IMR-90 (cell line): Measurements from ENCODE around the gene MAP6. TPM values are rescaled to one million over a fixed set of nuclear protein-coding genes. Genes with fewer than 3 reads are reported as not detected.

Experiments used
- ATAC-seq: fragments of 200-7000 bp; cut with Tn5 transposase; 2 replicates; pipeline ENCODE4 v1.9.1; 2020; ENCODE audit warnings: low read depth, mild to moderate bottlenecking, moderate library complexity
- BruUV-seq: library from RNA; stranded (reverse); fragments of 400-500 nt; replicated peaks from 2 replicates; lab custom pipeline; 2021; lab: Mats Ljungman, UMichigan
- CTCF ChIA-PET: fragments of 300-600 bp; formaldehyde crosslinking; extraction: SDS; loops from one replicate; lab custom pipeline; 2021; ENCODE audit warnings: antibody characterized with exemption; lab: Yijun Ruan, JAX
- POLR2A ChIA-PET: fragments of 300-600 bp; sonication (Branson Sonifier 250); formaldehyde crosslinking; loops from one replicate; lab custom pipeline; 2022; ENCODE audit warnings: antibody characterized with exemption; ENCODE audit not compliant: unreplicated experiment; lab: Charles Lee
- DNase-seq: peaks from one replicate; pipeline ENCODE4 v3.0.0; 2013
- H2AFZ ChIP-seq: replicated peaks from 2 replicates; pipeline ENCODE3; 2013; ENCODE audit warnings: low read length, mild to moderate bottlenecking; ENCODE audit not compliant: poor library complexity
- H2AK5ac ChIP-seq: 2 replicates; pipeline ENCODE4 v1.6.1; 2013; ENCODE audit warnings: low read depth, low read length, inconsistent platforms
- H2AK9ac ChIP-seq: replicated peaks from 2 replicates; pipeline ENCODE3; 2013; ENCODE audit warnings: mild to moderate bottlenecking, low read depth, low read length, moderate library complexity; ENCODE audit not compliant: poor library complexity
- H2BK120ac ChIP-seq: 2 replicates; pipeline ENCODE4 v1.6.1; 2013; ENCODE audit warnings: low read depth, low read length, inconsistent platforms
- H2BK15ac ChIP-seq: 3 replicates; pipeline ENCODE4 v1.6.1; 2013; ENCODE audit warnings: low read depth, low read length, inconsistent platforms
- H2BK20ac ChIP-seq: 2 replicates; pipeline ENCODE4 v1.6.1; 2013; ENCODE audit warnings: low read depth, mild to moderate bottlenecking, inconsistent platforms, low read length, moderate library complexity
- H2BK5ac ChIP-seq: 2 replicates; pipeline ENCODE4 v1.6.1; 2013; ENCODE audit warnings: mild to moderate bottlenecking, low read depth, low read length, inconsistent platforms; ENCODE audit not compliant: poor library complexity, severe bottlenecking
- H3K14ac ChIP-seq: replicated peaks from 2 replicates; pipeline ENCODE4 v1.6.1; 2013; ENCODE audit warnings: low read depth, low read length, inconsistent platforms
- H3K18ac ChIP-seq: 2 replicates; pipeline ENCODE4 v1.6.1; 2013; ENCODE audit warnings: low read depth, low read length, control low read depth
- H3K23ac ChIP-seq: 2 replicates; pipeline ENCODE4 v1.6.1; 2013; ENCODE audit warnings: low read depth, low read length, inconsistent platforms
- H3K27ac ChIP-seq: 2 replicates; pipeline ENCODE4 v1.5.1; 2013; ENCODE audit warnings: mild to moderate bottlenecking, control low read depth, low read length; ENCODE audit not compliant: insufficient read depth
- H3K27me3 ChIP-seq: 2 replicates; pipeline ENCODE4 v1.6.1; 2013; ENCODE audit warnings: low read length; ENCODE audit not compliant: control insufficient read depth, insufficient read depth
- H3K36me3 ChIP-seq: 2 replicates; pipeline ENCODE4 v1.6.1; 2013; ENCODE audit warnings: low read length, mixed read lengths; ENCODE audit not compliant: control insufficient read depth, insufficient read depth
- H3K4ac ChIP-seq: 2 replicates; pipeline ENCODE4 v1.6.1; 2013; ENCODE audit warnings: low read depth, low read length, inconsistent platforms
- H3K4me1 ChIP-seq: 2 replicates; pipeline ENCODE4 v1.6.1; 2013; ENCODE audit warnings: low read length, mixed read lengths; ENCODE audit not compliant: control insufficient read depth, insufficient read depth
- H3K4me2 ChIP-seq: 2 replicates; pipeline ENCODE4 v1.6.1; 2013; ENCODE audit warnings: low read depth, mild to moderate bottlenecking, control low read depth, low read length, moderate library complexity
- H3K4me3 ChIP-seq: 2 replicates; pipeline ENCODE4 v1.5.1; 2013; ENCODE audit warnings: low read depth, mild to moderate bottlenecking, control low read depth, low read length, moderate library complexity; ENCODE audit not compliant: insufficient read depth
- H3K56ac ChIP-seq: 2 replicates; pipeline ENCODE4 v1.6.1; 2013; ENCODE audit warnings: low read length, inconsistent platforms; ENCODE audit not compliant: insufficient read depth; ENCODE audit errors: extremely low read depth
- H3K79me1 ChIP-seq, 2 experiments: 2 replicates each; pipeline ENCODE4 v1.6.1; 2013; ENCODE audit warnings: low read length in 2 of 2, inconsistent platforms in 1 of 2, low read depth in 1 of 2
- H3K9ac ChIP-seq: 2 replicates; pipeline ENCODE4 v1.6.1; 2013; ENCODE audit warnings: low read depth, low read length, control low read depth
- H3K9me1 ChIP-seq: 2 replicates; pipeline ENCODE4 v1.6.1; 2013; ENCODE audit warnings: low read length, inconsistent platforms; ENCODE audit not compliant: insufficient read depth
- H3K9me3 ChIP-seq: 2 replicates; pipeline ENCODE4 v1.6.1; 2013; ENCODE audit warnings: low read length; ENCODE audit not compliant: control insufficient read depth, insufficient read depth
- H4K20me1 ChIP-seq: 2 replicates; pipeline ENCODE4 v1.6.1; 2013; ENCODE audit warnings: low read length, inconsistent platforms; ENCODE audit not compliant: insufficient read depth
- H4K5ac ChIP-seq: 2 replicates; pipeline ENCODE4 v1.6.1; 2013; ENCODE audit warnings: mild to moderate bottlenecking, low read depth, low read length, control low read depth
- H4K8ac ChIP-seq, 2 experiments: 2 replicates each; pipeline ENCODE4 v1.6.1; 2013; ENCODE audit warnings: low read depth in 2 of 2, low read length in 2 of 2, control low read depth in 1 of 2, inconsistent platforms in 1 of 2
- H4K91ac ChIP-seq: 2 replicates; pipeline ENCODE4 v1.6.1; 2013; ENCODE audit warnings: low read depth, low read length, inconsistent platforms; ENCODE audit not compliant: insufficient read depth
- BHLHE40 ChIP-seq: fragments of 150-350 bp; IDR thresholded peaks from 2 replicates; pipeline ENCODE4 v1.6.1; 2016; ENCODE audit warnings: mild to moderate bottlenecking, low read depth, low read length
- CTCF ChIP-seq: conservative IDR thresholded peaks from 2 replicates; pipeline ENCODE4 v1.5.1; 2012; ENCODE audit warnings: mild to moderate bottlenecking, low read depth, low read length, improper control_type of control experiment
- FOS ChIP-seq: fragments of 150-350 bp; IDR thresholded peaks from 2 replicates; pipeline ENCODE4 v1.6.1; 2016; ENCODE audit warnings: low read depth, low read length
- MAZ ChIP-seq: IDR thresholded peaks from 2 replicates; pipeline ENCODE4 v1.6.1; 2012; ENCODE audit warnings: low read depth, mild to moderate bottlenecking, low read length, improper control_type of control experiment, moderate library complexity, borderline replicate concordance
- SMC3 ChIP-seq: fragments of 150-350 bp; IDR thresholded peaks from 2 replicates; pipeline ENCODE4 v1.6.1; 2016; ENCODE audit warnings: low read depth, mild to moderate bottlenecking, antibody characterized with exemption, low read length, moderate library complexity
- WGBS, 2 experiments: methylation state at CpG; one replicate each; pipeline versions ENCODE4 v1.1.5 to v1.1.7; 2013; ENCODE audit warnings: missing lambda C conversion rate in 2 of 2; ENCODE audit not compliant: insufficient read length in 1 of 2; ENCODE audit errors: extremely low coverage in 2 of 2; 5-methylcytosine and 5-hydroxymethylcytosine counted together
- dilution Hi-C: fragments of 300-500 bp; cut with HindIII; formaldehyde crosslinking; loops from one replicate; pipeline ENCODE4 v1.14.3; 2018; ENCODE audit warnings: low sequenced_read_pairs; ENCODE audit not compliant: unreplicated experiment
- in situ Hi-C: fragments of 300-500 bp; cut with MboI; formaldehyde crosslinking; loops from 3 replicates; pipeline ENCODE4 v1.14.3; 2019; ENCODE audit warnings: low sequenced_read_pairs, inconsistent platforms, mixed read lengths
- intact Hi-C: fragments of 100-400 bp; cut with micrococcal nuclease; formaldehyde crosslinking; loops from 2 replicates; pipeline ENCODE4 v1.10.0; 2022
- polyA plus RNA-seq, 3 experiments: library from polyadenylated mRNA; depleted of rRNA; stranded (reverse); fragments of >200 nt; gene quantifications; 2 replicates each; pipeline ENCODE4 v1.2.3, GENCODE V29; 2012; ENCODE audit warnings: low replicate concordance in 1 of 3
- total RNA-seq: library from RNA; depleted of rRNA; stranded (reverse); fragments of >200 nt; gene quantifications from 2 replicates; pipeline ENCODE4 v1.2.3, GENCODE V29; 2012

MAP6 gene
- total and polyA plus RNA-seq, 2 of the 4 experiments (the other 2 are of a cell fraction): 3.0 to 3.4 TPM

DNA sequence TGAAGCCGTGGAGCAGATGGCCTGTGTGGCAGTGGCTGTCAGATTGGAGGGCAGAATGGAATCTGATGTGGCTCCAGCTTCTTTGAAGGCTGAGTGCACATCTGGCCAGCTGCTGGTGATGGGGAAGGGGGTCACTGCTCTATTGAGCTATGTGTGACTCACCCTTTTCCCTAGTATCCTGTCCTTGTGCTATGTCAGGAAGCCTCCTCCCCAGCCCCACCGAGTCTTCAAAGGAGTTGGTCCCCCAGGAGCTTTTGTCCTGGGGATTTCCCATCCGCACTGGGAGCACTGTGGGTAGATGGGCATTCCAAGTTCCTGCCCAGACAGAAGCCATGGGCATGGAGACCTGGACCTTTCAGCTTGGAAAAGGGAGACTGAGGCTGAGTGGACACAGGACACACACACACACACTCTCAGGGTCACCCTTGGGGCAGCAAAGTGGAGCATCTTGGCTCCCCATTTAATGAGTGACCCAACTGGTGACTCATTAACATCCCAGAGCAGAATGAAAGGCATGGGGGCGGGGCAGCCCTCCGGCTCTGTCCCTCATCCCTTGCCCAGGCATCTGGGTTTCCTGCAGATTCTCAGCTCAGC lies 103.5 kb downstream of the MAP6 start:
- ChIA-PET POLR2A (interaction anchor here (0.6 to 3.9 kb wide), 4 partner anchors 8 to 176 kb away, joined by 3 to 27 read pairs (median 6); no protein-coding TSS in a partner anchor), CTCF (interaction anchor here (0.6 to 1.7 kb wide), 5 partner anchors 10 to 37 kb away, joined by 3 to 6 read pairs (median 4); no protein-coding TSS in a partner anchor)
- Histone ChIP-seq H3K9me3 (no peaks in the 10 kb centered on the region), H2BK15ac (no peak overlapping the region), H4K20me1 (peaks cover 81% of the 10 kb centered on the region), H4K5ac (no peak overlapping the region), H2BK120ac (no peak overlapping the region), H2AK9ac (peak overlapping the region; percentile 85), H3K9me1 (peaks cover 4% of the 10 kb centered on the region), H2AFZ (peak overlapping the region; percentile 40), H4K91ac (0 out of 2 replicates have a peak overlapping the region, but pooled peaks have one; percentile 84), H3K9ac (peak overlapping the region; percentile 95; the same call in 1 of the 2 replicates), H3K4me3 (peak overlapping the region; percentile 61; the same call in 1 of the 2 replicates), H3K56ac (no peak overlapping the region), H2BK5ac (peak overlapping the region; percentile 76), H2AK5ac (peak overlapping the region; percentile 56; the same call in 1 of the 2 replicates), H3K27ac (peak overlapping the region; percentile 96), H3K4me1 (peaks cover 30% of the 10 kb centered on the region), H3K27me3 (no peaks in the 10 kb centered on the region), H3K4me2 (peak overlapping the region; percentile 93), H2BK20ac (no peak overlapping the region), H3K4ac (peak overlapping the region; percentile 99), H4K8ac (peak overlapping the region in 1 of 2 experiments; percentile 96; a peak in 1 of 4 replicates), H3K14ac (peak overlapping the region; percentile 92), H3K18ac (no peak overlapping the region), H3K79me1 (peaks cover 16 to 65% of the 10 kb centered on the region in 2 experiments), H3K36me3 (peaks cover 54% of the 10 kb centered on the region), H3K23ac (0 out of 2 replicates have a peak overlapping the region, but pooled peaks have one; percentile 37)
- TF ChIP-seq MAZ: peak; percentile 14; the same call in 1 of the 2 replicates
- 0 out of 2 replicates have a peak, but pooled peaks have one; percentile 7 for TF ChIP-seq SMC3
- no peak for TF ChIP-seq CTCF
- peak; percentile 14; the same call in 1 of the 2 replicates for TF ChIP-seq BHLHE40
- TF ChIP-seq FOS: peak; percentile 69
- ATAC-seq (peak; percentile 30), DNase-seq (peak; percentile 78)
- 10% methylated on average over 4 of the region's 5 CpGs; no CpG with 5 or more reads in 1 of the 2 experiments for WGBS, 2 experiments
- dilution Hi-C loops (no loop called here), intact Hi-C loops (no loop called here), in situ Hi-C loops (no loop called here)
- BruUV-seq: no TSS peak
